ENCODE results near the gene CYP26B1.

DNA sequence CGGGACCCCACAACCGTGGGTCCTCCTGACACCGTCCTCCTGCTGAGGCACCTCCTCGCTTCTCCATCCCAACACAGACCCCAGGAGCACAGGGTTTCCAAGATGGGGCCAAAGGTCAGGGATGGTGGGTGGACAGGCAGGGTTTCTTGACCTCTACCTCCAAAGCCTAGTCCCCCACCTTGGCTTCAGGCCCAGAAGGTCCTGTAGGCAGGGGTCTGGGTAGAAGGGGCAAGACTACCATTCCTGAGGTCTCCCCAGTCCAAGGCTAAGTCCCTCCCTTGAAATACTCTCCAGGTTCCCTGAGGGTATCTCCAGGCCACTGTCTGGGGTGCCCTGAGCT is 7.1 kb downstream of the CYP26B1 start:
- TF ChIP-seq, protein P1, sequence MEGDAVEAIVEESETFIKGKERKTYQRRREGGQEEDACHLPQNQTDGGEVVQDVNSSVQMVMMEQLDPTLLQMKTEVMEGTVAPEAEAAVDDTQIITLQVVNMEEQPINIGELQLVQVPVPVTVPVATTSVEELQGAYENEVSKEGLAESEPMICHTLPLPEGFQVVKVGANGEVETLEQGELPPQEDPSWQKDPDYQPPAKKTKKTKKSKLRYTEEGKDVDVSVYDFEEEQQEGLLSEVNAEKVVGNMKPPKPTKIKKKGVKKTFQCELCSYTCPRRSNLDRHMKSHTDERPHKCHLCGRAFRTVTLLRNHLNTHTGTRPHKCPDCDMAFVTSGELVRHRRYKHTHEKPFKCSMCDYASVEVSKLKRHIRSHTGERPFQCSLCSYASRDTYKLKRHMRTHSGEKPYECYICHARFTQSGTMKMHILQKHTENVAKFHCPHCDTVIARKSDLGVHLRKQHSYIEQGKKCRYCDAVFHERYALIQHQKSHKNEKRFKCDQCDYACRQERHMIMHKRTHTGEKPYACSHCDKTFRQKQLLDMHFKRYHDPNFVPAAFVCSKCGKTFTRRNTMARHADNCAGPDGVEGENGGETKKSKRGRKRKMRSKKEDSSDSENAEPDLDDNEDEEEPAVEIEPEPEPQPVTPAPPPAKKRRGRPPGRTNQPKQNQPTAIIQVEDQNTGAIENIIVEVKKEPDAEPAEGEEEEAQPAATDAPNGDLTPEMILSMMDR (IDR thresholded peaks at IDR 0.05; ENCODE audit: low read length), result no peak
- no peak for TF ChIP-seq EZH2 (optimal IDR thresholded peaks at IDR 0.05; ENCODE audit: low read depth, low read length)
- TF ChIP-seq EZH2phosphoT487 (IDR thresholded peaks at IDR 0.05; ENCODE audit: low read length), result no peak

Measured in MM.1S (cell line).